Non-pigmented ciliary epithelial cell (primary cell): ENCODE measurements around the gene MRPL14.
A peak's percentile ranks its signal among the peaks of the same experiment; 100 is the strongest.

Experiments
- DNase-seq: peaks from one replicate; pipeline ENCODE4 v3.0.0-alpha.2; 2010; ENCODE audit warnings: low read depth

The MRPL14 gene

GRCh38 chr6:44127186-44128019 is at the start of gene MRPL14, which contains the start of gene TMEM63B:
Gene MRPL14 (minus strand): TSS chr6:44127452. CDS start chr6:44116611, 10,841 bp downstream.
Gene TMEM63B (plus strand): TSS chr6:44127554. CDS start chr6:44134585, 7,031 bp downstream.
- DNase-seq, result no peak

- DNase-seq, result no peak
Measured at GRCh38 chr6:44176130-44176761, 49.0 kb upstream of the MRPL14 start.

- DNase-seq, result peak; percentile 20
Measured at GRCh38 chr6:44172731-44173500, 45.7 kb upstream of the MRPL14 start.

DNA sequence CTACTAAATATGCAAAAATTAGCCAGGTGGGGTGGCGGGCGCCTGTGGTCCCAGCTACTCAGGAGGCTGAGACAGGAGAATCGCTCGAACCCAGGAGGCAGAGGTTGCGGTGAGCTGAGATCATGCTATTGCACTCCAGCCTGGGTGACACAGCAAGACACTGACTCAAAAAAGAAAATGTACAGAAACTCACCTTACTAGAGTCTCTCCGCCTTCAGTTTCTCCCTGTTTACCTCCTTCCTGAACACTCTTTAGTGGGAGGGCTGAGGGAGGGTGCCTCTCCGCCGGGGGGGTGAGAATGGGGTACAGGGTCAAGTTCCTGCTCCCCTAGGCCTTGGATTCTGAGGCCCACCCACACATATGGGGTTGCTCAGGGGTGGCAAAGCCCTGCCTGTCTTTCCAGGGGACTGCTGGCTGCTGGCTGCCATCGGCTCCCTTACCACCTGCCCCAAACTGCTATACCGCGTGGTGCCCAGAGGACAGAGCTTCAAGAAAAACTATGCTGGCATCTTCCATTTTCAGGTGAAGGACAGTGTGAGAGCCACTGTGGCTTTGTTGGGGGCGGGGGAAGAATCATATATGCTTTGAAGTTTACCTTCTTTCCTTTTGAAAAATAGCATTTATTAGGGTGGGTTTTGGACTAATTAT is 44.8 kb upstream of the MRPL14 start:
- DNase-seq, result no peak

- no peak for DNase-seq
Measured at GRCh38 chr6:44169886-44170570, 42.8 kb upstream of the MRPL14 start.

GRCh38 chr6:44169154-44169553 is 41.9 kb upstream of the MRPL14 start:
- no peak for DNase-seq

DNA sequence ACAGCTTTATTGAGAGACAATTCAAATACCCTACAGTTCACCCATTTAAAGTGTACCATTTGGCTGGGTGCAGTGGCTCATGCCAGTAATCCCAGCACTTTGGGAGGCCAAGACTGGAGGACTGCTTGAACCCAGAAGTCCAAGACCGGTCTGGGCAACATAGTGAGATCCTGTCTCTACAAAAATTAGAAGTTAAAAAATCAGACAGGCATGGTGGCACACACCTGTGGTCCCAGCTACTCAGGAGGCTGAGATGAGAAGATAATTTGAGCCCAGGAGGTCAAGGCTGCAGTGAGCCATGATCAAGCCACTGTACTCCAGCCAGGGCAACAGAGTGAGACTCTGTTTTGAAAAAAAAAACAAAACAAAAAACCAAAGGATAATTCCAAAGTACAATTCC is 40.3 kb upstream of the MRPL14 start:
- DNase-seq, result no peak

DNA sequence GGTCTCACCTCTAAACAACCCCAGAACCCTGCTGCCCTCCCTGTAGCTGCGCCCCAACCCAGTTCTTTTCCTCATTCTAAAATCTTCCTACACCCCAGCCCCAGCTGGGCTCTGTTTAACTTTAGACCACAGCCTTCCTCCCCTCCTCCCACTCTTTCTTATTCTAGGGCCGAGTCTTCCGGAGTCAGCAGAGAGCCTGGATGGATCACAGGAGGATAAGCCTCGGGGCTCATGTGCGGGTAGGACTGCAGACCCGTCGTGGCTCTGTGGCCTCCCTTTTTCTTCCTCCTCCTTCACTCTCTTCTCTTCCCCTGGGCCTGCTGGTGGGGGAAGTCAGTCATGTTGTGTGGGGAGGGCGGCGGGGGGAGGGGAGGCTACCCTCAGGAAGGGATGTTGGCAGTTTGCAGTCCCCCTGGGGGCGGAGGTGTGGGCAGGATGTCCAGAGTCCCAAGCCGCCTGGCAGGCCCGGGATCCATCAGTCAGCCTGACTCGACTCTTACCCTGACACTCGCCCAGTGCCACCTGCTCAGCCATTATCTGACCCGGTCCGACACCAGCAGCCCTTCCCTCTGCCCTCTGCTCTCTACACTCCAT is 39.4 kb upstream of the MRPL14 start:
- DNase-seq, result no peak

GRCh38 chr6:44166116-44166515 is 38.9 kb upstream of the MRPL14 start:
- DNase-seq, result no peak

- no peak for DNase-seq
Measured at GRCh38 chr6:44162876-44163625, 35.8 kb upstream of the MRPL14 start.

DNA sequence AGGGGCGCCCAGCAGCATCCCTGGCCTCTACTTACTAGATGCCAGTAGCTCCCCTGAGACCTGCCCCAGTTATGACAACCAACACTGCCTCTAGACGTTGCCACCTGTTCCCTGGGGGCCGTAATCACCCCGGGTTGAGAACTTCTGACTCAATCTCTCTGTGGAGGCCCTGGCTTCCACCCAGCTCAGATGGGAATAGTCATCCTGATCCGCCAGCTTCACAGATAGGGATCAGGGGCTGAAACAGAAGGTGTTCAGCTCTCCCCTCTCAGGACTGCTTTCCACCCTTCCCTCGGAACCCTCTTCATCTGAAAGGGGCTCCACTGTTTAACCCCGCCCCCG is 34.7 kb upstream of the MRPL14 start:
- DNase-seq, result no peak

DNA sequence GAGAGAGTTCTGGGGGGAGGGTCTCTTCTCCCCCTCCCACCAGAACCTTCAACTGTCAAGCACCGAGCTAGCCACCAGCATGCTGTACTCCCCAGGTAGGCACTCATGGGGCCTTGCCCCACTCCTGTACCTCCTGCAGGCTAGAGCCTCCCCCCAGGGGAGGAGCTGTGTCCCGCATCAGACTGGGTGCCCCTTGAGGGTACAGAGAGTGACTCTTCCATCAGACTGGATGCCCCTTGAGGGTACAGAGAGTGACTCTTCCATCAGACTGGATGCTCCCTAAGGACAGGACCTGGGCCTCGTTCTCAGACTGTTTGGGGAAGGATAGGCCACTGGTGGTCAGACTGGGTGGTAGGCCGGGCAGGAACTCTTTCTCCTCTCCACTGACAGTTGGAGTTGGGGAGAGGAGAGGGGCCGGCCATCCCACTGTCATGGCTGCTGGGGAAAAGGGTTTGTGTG is 31.5 kb upstream of the MRPL14 start, which contains the start of gene CAPN11:
CAPN11 (plus strand) TSS at position 51 of the 459 bp plus-strand sequence; CDS start at position 80, 29 bp downstream.
- no peak for DNase-seq

GRCh38 chr6:44157152-44157521 is 29.9 kb upstream of the MRPL14 start:
- no peak for DNase-seq

DNA sequence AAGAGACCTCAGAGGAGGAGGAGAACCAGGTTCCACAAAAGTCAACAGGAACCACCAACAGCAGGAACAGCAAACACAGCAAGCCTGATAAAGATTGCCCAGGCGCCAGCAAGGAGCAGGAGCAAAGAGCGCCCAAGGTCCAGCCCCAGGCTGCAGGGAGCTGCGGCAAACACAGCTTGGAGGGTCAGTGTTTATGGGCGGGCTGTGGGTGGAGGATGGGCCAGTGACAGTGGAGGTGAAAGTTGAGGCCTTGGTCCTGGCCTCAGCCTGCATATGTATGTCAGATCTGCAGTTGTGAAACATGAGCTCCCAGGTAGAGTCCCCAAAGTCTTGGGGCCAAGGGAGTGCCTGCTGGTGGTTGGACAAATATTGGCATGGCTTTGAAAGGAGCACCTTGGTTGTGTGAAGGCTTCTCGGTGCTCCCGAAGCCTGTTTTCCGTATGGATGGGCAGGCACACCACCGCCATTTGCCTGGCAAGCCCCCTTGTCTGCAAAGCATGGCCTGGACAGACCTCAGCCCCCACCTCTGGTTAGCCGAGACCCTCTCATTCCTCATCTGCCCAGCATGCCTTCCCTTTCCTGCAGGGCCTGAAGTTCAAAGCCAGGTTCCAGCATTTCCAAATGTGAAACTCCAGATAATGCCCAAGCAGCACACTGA is 29.4 kb upstream of the MRPL14 start:
- no peak for DNase-seq

DNA sequence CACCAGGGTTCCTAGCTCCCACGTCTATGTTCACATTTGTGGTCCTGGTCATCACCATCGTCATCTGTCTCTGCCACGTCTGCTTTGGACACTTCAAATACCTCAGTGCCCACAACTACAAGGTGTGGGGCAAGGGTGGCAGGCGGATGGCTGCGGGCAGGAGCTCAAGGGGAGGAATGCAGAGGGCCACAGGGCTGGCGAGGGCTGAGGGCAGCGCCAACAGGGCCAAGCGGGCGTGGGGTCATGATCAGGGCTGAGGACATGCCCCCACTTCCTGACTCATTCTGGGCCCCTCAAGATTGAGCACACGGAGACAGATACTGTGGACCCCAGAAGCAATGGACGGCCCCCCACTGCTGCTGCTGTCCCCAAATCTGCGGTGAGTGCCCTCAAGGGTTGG is 26.8 kb upstream of the MRPL14 start:
- DNase-seq, result no peak

DNA sequence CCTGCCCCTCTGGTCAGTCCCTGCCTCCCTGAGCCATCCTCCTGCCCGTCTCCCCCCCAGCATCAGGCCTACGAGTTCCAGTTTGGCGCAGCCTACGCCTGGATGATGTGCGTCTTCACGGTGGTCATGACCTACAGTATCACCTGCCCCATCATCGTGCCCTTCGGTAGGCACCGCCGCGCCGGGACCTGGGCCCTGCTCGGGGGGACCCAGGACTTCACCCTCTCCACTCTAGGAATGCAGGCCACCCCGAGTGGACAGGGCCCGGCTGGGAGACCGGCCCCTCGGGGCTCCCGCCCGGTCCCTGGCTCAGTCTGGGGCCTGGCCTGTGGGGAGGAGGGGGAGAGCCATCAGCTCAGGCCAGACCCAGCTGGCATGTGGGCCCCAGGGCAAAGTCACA is 25.3 kb upstream of the MRPL14 start:
- DNase-seq, result no peak

GRCh38 chr6:44152109-44152461 is 24.8 kb upstream of the MRPL14 start:
- DNase-seq, result no peak

DNA sequence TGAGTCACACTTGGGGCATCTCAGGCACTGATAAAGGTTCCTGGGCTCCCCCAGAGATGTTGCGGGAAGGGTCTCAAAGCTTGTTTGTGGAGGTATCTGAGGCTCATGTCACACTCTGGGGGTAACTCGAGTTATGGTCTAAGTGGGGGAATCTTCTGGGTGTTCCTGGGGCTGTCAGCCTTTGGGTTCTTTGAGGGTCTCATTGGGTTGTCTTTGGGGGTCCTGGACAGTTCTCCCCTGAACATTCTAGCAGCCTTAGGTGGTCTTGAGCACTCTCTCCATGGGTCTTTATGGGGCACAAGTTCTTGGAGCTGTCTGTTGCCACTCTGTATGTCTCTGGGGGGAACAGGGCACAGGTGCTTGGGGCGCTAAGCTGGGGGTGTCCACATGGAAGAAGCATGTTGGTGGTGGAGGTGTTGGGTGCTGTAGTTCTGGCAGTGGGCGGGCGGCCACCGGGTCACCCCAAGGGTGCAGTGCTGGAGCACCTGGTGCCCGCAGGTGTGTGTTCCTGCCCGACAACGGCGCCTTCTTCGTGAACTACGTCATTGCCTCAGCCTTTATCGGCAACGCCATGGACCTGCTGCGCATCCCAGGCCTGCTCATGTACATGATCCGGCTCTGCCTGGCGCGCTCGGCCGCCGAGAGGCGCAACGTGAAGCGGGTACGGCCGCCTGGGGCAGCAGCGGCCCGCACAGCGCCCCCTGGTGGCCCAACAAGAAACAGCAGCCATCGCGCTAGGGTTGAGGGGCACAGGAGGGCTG is 24.3 kb upstream of the MRPL14 start:
- DNase-seq, result no peak

DNA sequence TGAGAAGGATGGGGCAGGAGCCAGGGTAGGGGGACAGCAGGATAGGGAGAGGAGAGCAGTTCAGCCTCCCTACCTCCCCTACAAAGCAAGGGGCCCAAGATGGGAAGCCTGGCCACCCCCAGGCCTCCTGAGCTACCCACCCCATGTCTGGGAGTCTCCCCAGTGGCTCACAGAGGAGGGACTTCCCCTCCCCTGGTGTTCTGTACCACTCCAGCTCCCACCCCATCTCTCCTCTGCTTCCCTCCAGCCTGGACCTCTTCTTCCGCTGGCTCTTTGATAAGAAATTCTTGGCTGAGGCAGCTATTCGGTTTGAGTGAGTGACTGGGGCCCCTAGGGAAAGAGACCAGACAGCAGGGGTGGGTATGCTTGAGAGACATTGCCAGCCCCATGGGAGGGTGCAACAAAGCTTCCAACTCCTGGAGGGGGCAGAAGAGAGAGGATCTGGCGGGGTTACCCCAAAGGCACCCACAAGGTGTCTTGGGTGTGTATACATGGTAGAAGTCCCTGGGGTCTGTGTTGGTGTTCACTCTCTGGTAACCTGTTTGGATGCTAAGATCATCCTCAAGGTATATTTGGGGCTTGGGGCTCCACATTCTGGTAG is 23.2 kb upstream of the MRPL14 start:
- DNase-seq, result no peak
